PFSK-1 (cell line): ENCODE results near the gene NRXN3.

Experiments used
- FOXP2 ChIP-seq: optimal IDR thresholded peaks from 2 replicates; pipeline ENCODE3; 2011; ENCODE audit warnings: borderline replicate concordance, control low read depth, inconsistent platforms; ENCODE audit not compliant: insufficient read depth; ENCODE audit errors: extremely low read length, extremely low read depth
- POLR2AphosphoS5 ChIP-seq: IDR thresholded peaks from 2 replicates; pipeline ENCODE4 v1.6.1; 2012; ENCODE audit warnings: low read depth, mild to moderate bottlenecking, control low read depth, low read length, moderate library complexity
- REST ChIP-seq, 2 experiments: IDR thresholded peaks; 2 replicates each; pipeline versions ENCODE4 v1.6.1 to v1.8.0; 2011 to 2012; ENCODE audit warnings: low read depth in 2 of 2, low read length in 2 of 2, control low read depth in 1 of 2, inconsistent platforms in 1 of 2, mild to moderate bottlenecking in 1 of 2, moderate library complexity in 1 of 2; ENCODE audit not compliant: insufficient read depth in 1 of 2
- SIN3A ChIP-seq: IDR thresholded peaks from 2 replicates; pipeline ENCODE4 v1.6.1; 2012; ENCODE audit warnings: mild to moderate bottlenecking, low read length, moderate library complexity, borderline replicate concordance; ENCODE audit not compliant: insufficient read depth
- TAF1 ChIP-seq: IDR thresholded peaks from 2 replicates; pipeline ENCODE4 v1.6.1; 2012; ENCODE audit warnings: low read length, control low read depth, borderline replicate concordance; ENCODE audit not compliant: insufficient read depth

NRXN3 gene

GRCh38 chr14:79056879-79057278 is 886.7 kb downstream of the NRXN3 start:
- TF ChIP-seq SIN3A: no peak
- TF ChIP-seq FOXP2: no peak
- no peak for TF ChIP-seq REST (IDR thresholded peaks at IDR 0.05; ENCODE audit: insufficient read depth in 1 of 2, low read depth in 2 of 2, low read length in 2 of 2)
- no peak for TF ChIP-seq POLR2AphosphoS5
- TF ChIP-seq TAF1: no peak

- TF ChIP-seq POLR2AphosphoS5: no peak
- TF ChIP-seq REST (IDR thresholded peaks at IDR 0.05; ENCODE audit: insufficient read depth in 1 of 2, low read depth in 2 of 2, low read length in 2 of 2): no peak
- no peak for TF ChIP-seq TAF1
- TF ChIP-seq FOXP2: no peak
- TF ChIP-seq SIN3A: no peak
These were observed 887.2 kb downstream of the NRXN3 start for GRCh38 chr14:79057333-79057732.

- TF ChIP-seq REST (IDR thresholded peaks at IDR 0.05; ENCODE audit: insufficient read depth in 1 of 2, low read depth in 2 of 2, low read length in 2 of 2): no peak
- TF ChIP-seq FOXP2: no peak
- no peak for TF ChIP-seq POLR2AphosphoS5
- no peak for TF ChIP-seq SIN3A
- no peak for TF ChIP-seq TAF1
These were observed 892.1 kb downstream of the NRXN3 start for GRCh38 chr14:79062226-79062625.

- no peak for TF ChIP-seq FOXP2
- TF ChIP-seq REST (IDR thresholded peaks at IDR 0.05; ENCODE audit: insufficient read depth in 1 of 2, low read depth in 2 of 2, low read length in 2 of 2): no peak
- no peak for TF ChIP-seq SIN3A
- no peak for TF ChIP-seq TAF1
These were observed 894.0 kb downstream of the NRXN3 start for GRCh38 chr14:79064214-79064613.

GRCh38 chr14:79074510-79074909 is 904.3 kb downstream of the NRXN3 start:
- TF ChIP-seq REST (IDR thresholded peaks at IDR 0.05; ENCODE audit: insufficient read depth in 1 of 2, low read depth in 2 of 2, low read length in 2 of 2) (no peak), SIN3A (no peak), FOXP2 (no peak)
